Measurements from ENCODE around the gene PITRM1.

- no peak for TF ChIP-seq EP300 (IDR thresholded peaks at IDR 0.05)
- no peak for TF ChIP-seq CTCF (IDR thresholded peaks at IDR 0.05)
- no peak for TF ChIP-seq POLR2A (IDR thresholded peaks at IDR 0.05)
- no peak for TF ChIP-seq POLR2AphosphoS5 (IDR thresholded peaks at IDR 0.05)
Measured at GRCh38 chr10:3136336-3136735, 36.2 kb downstream of the PITRM1 start.

Measured in upper lobe of left lung (tissue), 4 donors.